NCI-H2196 (cell line): Measurements from ENCODE around the gene PTBP1.

ENCODE experiments used
- DNase-seq: peaks from one replicate; lab custom pipeline; 2025; ENCODE audit not compliant: unreplicated experiment; lab: John Stamatoyannopoulos, UW

PTBP1 gene

DNA sequence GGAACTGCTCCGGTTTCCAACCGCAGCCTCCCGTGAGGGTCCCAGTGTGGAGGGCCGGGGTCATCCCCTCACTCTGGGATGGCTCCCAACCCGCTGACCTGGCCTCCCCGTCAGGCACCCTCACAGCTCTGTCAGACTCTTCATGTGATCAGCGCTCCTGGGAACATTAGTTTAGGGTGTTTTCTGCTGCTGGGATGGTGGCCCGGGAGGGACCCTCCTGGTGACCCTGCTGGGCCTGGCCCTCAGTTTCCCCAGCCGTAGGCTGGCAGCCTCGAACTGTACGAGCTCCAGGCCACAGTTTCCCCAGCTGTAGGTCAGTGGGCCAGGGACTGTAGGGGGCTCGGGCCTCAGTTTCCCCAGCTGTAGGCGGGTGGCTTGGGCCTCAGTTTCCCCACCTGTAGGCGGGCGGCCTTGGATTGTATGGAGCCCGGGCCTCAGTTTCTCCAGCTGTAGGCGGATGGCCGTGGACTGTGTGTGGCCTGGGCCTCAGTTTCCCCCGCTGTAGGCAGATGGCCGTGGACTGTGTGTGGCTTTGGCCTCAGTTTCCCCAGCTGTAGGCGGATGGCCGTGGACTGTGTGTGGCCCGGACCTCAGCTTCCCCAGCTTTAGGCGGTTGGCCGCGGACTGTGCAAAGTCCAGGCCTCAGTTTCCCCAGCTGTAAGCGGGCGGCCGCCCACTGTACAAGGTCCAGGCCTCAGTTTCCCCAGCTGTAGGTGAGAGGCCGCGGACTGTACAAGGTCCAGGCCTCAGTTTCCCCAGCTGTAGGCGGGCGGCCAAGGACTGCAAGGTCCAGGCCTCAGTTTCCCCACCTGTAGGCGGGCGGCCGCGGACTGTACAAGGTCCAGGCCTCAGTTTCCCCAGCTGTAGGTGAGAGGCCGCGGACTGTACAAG lies 1.3 kb upstream of the PTBP1 start:
- DNase-seq = no peak

DNA sequence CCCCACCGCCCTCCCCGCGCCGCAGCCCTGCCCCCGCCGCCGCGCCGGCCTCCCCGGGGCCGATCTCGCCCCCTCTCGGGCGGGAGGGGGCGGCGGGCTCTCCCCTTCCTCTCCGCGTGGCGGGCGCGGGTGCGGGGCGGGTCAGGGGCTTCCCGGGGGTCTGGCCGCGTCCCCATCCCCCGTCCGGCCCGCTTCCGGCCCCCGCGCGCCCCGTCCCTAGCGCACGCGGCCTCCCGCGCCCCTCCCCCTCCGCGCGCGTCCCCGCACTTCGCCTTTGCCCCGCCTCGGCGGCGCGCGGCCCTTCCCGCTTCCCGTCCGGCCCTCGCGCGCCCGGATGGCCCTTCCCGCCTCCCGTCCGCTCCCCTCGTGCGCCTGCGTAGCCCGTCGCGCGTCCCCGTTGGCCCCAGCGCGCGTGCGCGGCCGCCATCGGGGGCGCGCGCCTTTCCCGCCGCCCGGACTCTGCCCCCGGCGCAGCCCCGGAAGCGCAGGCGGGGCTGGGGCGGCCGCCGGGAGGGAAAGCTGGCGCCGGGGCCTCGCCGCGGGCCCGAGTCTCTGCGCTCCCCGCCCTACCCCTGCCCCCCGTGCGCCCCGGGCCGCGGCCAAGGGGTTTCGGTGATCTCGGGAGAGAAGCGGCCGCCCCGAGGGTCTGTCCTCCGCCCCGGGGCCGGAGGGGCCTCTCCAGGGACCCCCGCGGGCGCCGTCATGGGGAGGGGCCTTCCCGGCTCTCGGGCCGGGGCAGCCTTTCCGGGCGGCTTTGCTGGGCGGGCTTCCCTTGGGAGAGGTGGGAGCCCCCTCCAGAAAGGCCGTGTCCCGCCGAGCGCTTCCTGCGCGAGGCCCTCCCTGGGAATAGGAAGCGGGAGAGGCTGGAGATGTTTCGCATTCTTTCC lies 519 bp downstream of the PTBP1 start:
- DNase-seq = peak; percentile 97

- DNase-seq = no peak
Measured at GRCh38 chr19:798415-799075, 1.3 kb downstream of the PTBP1 start.

DNA sequence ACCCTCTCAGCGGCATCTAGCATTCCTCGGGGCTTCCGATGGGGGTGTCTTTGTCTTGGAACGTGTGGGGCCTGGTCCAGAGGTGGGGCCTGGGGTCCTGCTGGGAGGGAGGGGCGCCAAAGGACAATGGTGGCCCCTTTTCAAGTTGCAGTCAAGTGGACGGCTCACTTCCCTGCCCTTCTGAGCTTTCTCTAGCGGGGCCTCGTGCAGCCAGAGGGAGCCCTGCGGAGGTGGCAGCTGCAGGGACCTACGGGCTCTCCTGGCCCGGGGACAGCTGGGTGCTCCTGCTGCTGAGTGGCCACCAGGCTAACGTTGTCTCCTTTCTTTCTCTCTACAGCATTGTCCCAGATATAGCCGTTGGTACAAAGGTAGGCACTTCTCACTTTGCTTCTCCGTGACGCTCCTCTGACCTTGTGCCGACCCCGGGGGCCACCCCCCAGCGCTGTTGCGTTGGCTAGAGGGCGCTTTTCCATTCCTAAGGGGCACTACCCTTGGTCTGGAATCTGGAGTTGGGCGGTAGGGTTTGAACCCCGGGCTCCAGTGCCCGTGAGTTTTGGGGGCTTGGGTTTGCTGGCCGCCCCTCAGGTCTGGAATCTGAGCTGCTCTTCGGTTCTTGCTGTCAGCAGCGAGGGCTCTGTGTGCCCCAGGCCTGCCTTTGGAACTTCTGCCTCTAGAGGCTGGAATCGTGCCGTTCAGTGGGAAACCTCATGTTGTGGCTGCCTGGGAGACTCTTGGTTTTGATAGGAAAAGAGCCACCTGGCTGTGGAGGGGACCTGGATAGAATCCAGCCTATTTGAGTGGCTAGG lies 2.0 kb downstream of the PTBP1 start:
- peak; percentile 19 for DNase-seq

- peak; percentile 58 for DNase-seq
Measured at GRCh38 chr19:800360-801029, 3.2 kb downstream of the PTBP1 start.

DNA sequence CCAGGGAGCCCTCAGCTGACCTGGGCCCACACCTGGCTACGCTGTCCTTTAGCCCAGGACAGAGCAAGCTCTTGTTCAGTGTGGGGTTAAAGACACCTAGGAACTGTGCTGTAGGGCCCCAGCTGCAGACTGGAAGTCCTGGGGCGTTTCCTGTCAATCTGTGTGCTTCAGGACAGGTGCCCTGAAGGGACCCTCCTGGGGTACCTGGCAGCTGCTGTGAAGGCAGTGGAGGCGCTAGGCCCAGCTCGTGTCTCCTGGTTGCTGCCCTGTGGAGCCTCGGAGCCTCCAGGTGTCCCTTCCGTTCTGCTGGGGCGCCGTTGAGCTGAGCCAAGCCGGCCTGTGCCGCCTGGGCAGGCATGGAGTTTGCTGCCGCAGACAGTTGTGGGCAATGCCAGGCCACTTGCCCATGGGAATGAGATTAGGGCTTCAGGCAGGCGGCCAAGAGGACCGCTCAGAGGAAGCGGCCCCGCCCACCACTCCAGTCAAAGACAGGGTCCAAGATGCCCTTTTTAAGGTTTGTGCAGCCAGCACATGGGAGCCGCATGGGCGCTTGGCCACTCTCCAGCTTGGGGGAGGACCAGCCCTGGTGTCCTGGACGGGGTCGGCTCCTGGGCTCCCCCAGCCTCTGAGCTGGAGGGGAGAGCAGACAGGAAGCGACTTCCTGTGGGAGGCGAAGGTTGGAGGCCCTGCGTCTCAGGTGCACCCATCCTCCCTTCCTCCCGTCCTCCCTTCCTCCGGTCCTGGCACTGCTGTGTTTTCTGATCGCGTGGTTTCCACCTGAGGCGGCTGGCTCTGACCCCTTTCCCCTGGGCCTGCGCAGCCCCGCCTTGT lies 4.0 kb downstream of the PTBP1 start:
- peak; percentile 81 for DNase-seq

- peak; percentile 50 for DNase-seq
Measured at GRCh38 chr19:801861-802497, 4.7 kb downstream of the PTBP1 start.

DNA sequence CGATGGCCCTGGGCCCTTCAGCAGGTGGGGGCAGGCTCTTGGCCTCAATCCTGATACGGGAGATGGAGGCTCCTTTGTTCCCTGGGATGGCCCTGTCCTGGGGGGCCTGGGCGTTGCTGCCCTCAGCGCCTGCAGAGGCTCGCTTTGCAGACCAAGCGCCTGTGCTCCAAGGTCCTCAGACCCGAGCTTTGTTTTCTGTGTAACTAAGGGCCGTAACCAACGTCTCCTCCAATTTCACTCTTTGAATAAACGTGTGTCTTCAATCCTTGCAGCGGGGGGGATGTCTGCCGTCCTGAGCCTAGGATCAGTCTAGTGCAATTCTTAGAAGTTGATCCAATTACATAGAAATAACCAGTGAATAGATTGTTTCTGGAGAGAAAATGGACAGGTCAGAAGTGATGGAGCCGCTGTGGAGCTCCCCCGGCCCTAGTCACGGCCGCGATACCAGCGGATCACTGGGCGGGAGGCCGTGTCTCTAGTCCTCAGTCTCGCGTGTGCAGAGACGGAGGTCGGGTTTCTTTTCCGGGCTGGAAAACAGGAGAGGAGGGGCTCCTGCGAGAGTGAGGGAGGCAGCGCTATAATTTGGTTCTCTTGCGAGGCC lies 5.3 kb downstream of the PTBP1 start:
- peak; percentile 81 for DNase-seq

- DNase-seq = no peak
Measured at GRCh38 chr19:803099-803561, 5.9 kb downstream of the PTBP1 start.

- DNase-seq = no peak
Measured at GRCh38 chr19:803686-804418, 6.6 kb downstream of the PTBP1 start.

GRCh38 chr19:804419-805165 lies 7.3 kb downstream of the PTBP1 start:
- no peak for DNase-seq

DNA sequence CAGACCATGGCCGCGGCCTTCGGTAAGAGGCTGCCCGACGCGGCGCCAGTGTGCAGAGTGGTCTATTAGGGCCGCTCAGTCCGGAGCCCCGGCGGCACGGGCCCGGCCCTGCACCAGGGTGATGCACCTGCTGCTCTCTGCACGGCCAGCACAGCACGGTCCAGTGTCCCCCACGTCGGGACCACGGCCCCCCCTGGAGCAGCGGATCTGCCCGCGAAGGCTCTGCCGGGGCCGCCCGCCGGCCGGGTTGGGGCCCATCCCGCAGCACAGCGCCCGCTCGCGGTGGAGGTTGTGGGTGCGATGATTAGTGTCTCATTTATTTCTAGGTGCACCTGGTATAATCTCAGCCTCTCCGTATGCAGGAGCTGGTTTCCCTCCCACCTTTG lies 7.9 kb downstream of the PTBP1 start:
- no peak for DNase-seq

DNA sequence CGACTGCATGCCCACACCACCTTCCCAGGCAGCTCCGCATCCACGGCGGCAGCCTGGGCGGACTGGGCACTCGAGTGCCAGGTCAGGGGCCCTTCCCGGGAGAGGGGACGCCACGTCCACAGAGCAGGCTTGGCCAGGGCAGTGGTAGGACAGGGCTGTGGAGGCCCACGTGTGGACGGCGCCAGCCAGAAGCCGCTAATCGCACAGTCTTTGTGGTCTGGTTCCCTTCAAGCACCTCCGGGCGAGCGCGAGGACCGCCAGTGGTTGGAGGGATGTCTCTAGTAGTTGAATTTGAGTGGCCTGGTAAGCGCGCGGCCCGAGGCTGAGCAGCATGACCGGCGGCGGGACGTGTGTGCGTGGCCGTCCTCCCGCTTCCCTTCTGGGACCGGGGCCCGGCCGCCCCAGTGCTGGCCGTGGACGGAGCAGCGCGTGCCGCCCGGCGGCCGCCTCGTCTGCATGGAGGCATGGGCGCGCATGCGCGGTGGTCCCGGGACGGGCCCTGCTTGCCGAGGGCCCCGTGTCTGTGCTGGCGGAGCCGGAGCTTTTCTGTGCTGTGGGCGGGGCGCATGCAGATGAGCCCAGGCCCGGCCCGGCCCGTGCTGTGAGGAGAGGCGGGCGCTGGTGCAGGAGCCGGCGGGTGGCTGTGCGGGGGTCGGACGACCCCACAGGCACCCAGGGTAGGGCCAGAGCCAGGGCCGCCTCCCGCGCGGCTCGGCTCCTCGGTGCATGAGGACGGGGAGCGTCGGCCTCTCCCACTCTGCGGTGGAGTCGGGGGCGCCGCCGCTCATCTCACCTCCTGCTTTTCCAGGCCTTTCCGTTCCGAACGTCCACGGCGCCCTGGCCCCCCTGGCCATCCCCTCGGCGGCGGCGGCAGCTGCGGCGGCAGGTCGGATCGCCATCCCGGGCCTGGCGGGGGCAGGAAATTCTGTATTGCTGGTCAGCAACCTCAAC lies 8.6 kb downstream of the PTBP1 start:
- DNase-seq = no peak

GRCh38 chr19:806815-807421 lies 9.7 kb downstream of the PTBP1 start:
- no peak for DNase-seq
